Panc1 (cell line): ENCODE results near the gene WSCD2. TPM values are rescaled to one million over a fixed set of nuclear protein-coding genes. Genes with fewer than 3 reads are reported as not detected.

Experiments
- ATAC-seq: fragments of 200-7000 bp; cut with Tn5 transposase; 2 replicates; pipeline ENCODE4 v1.9.1; 2020; ENCODE audit warnings: mild to moderate bottlenecking, moderate library complexity
- BruUV-seq: library from RNA; stranded (reverse); fragments of 400-500 nt; replicated peaks from 2 replicates; lab custom pipeline; 2021; lab: Mats Ljungman, UMichigan
- CTCF ChIA-PET: fragments of 300-600 bp; sonication (Branson Sonifier 250); formaldehyde crosslinking; loops from one replicate; lab custom pipeline; 2022; ENCODE audit warnings: antibody characterized with exemption; lab: Charles Lee
- POLR2A ChIA-PET: fragments of 300-600 bp; sonication (Branson Sonifier 250); formaldehyde crosslinking; loops from one replicate; lab custom pipeline; 2022; ENCODE audit warnings: antibody characterized with exemption; lab: Charles Lee
- DNase-seq: peaks from one replicate; pipeline ENCODE4 v3.0.0-alpha.2; 2010; ENCODE audit warnings: low read depth, low spot score
- H3K27ac ChIP-seq: 2 replicates; pipeline ENCODE4 v1.5.1; 2011; ENCODE audit warnings: mild to moderate bottlenecking, low read length, inconsistent platforms
- H3K27me3 ChIP-seq: fragments of 200-500 bp; sonication (Bioruptor generic); 2 replicates; pipeline ENCODE4 v1.6.0; 2014; ENCODE audit warnings: low read length, inconsistent platforms; ENCODE audit not compliant: control insufficient read depth, insufficient read depth
- H3K36me3 ChIP-seq: fragments of 200-500 bp; sonication (Bioruptor generic); 2 replicates; pipeline ENCODE4 v1.5.1; 2014; ENCODE audit warnings: inconsistent platforms, mild to moderate bottlenecking, low read length, moderate library complexity; ENCODE audit not compliant: control insufficient read depth, insufficient read depth
- H3K4me1 ChIP-seq: 2 replicates; pipeline ENCODE4 v1.5.1; 2011; ENCODE audit warnings: inconsistent platforms, mild to moderate bottlenecking, low read length, moderate library complexity; ENCODE audit not compliant: control insufficient read depth, insufficient read depth
- H3K4me3 ChIP-seq, 2 experiments: 2 replicates each; pipeline ENCODE4 v1.5.1; 2011 to 2012; ENCODE audit warnings: low read depth in 2 of 2, low read length in 2 of 2, mild to moderate bottlenecking in 2 of 2, inconsistent platforms in 1 of 2, moderate library complexity in 1 of 2
- H3K9me3 ChIP-seq: fragments of 200-500 bp; sonication (Bioruptor generic); 2 replicates; pipeline ENCODE4 v1.5.1; 2014; ENCODE audit warnings: low read depth, mild to moderate bottlenecking, inconsistent platforms, low read length, moderate library complexity; ENCODE audit not compliant: control insufficient read depth, insufficient read depth
- POLR2AphosphoS5 ChIP-seq: IDR thresholded peaks from 2 replicates; pipeline ENCODE4 v1.6.1; 2012; ENCODE audit warnings: mild to moderate bottlenecking, low read depth, low read length, moderate library complexity
- SIN3A ChIP-seq: IDR thresholded peaks from 2 replicates; pipeline ENCODE4 v1.6.1; 2012; ENCODE audit warnings: low read depth, mild to moderate bottlenecking, low read length, moderate library complexity, borderline replicate concordance; ENCODE audit not compliant: insufficient read depth
- TCF7L2 ChIP-seq: IDR thresholded peaks from 2 replicates; pipeline ENCODE4 v1.6.1; 2011; ENCODE audit warnings: mild to moderate bottlenecking, low read depth, low read length, inconsistent platforms
- in situ Hi-C: cut with HindIII; loops from 2 replicates; pipeline ENCODE4 v1.10.0; 2016; ENCODE audit warnings: low sequenced_read_pairs, low pct_unique_long_range_greater_than_20kb
- intact Hi-C: fragments of 100-400 bp; cut with micrococcal nuclease; formaldehyde crosslinking; loops from one replicate; pipeline ENCODE4 v1.10.0; 2022; ENCODE audit not compliant: unreplicated experiment
- total RNA-seq: library from RNA; stranded (reverse); gene quantifications from one replicate; pipeline ENCODE4 v1.2.1, GENCODE V29; 2021; ENCODE audit not compliant: unreplicated experiment
- TF ChIP-seq, protein P1 (sequence below): fragments of 450-650 bp; IDR thresholded peaks from 2 replicates; pipeline ENCODE4 v1.5.1; 2017; ENCODE audit warnings: mild to moderate bottlenecking
- TF ChIP-seq, protein P2 (sequence below), 2 experiments: IDR thresholded peaks; 2 replicates each; pipeline ENCODE4 v1.6.1; 2011 to 2012; ENCODE audit warnings: low read depth in 2 of 2, control low read depth in 1 of 2, low read length in 1 of 2, mild to moderate bottlenecking in 1 of 2, moderate library complexity in 1 of 2; ENCODE audit not compliant: insufficient read depth in 1 of 2

Gene WSCD2
- total RNA-seq, 1 experiment from 2014 or later: 0.64 TPM

DNA sequence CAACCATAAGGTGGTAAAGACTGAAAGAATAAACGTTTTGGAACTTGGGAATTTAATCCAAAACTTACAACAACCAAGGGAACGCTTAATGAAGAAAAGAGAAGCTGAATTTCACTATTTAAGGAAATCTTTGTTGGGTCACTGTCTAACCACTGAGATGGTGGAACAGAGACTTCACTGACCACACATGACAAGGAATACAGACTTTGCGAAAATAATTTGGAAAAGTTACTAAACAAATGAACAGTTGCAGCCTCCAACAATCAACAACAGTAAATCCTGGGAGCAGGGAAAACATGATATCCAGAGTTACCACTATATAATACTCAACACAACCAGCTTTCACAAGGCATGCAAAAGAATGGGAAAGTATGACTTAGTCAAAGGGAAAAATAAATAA is 131.0 kb downstream of the WSCD2 start:
- TF ChIP-seq TCF7L2 (no peak), SIN3A (no peak), POLR2AphosphoS5 (no peak)
- TF ChIP-seq, protein P1, sequence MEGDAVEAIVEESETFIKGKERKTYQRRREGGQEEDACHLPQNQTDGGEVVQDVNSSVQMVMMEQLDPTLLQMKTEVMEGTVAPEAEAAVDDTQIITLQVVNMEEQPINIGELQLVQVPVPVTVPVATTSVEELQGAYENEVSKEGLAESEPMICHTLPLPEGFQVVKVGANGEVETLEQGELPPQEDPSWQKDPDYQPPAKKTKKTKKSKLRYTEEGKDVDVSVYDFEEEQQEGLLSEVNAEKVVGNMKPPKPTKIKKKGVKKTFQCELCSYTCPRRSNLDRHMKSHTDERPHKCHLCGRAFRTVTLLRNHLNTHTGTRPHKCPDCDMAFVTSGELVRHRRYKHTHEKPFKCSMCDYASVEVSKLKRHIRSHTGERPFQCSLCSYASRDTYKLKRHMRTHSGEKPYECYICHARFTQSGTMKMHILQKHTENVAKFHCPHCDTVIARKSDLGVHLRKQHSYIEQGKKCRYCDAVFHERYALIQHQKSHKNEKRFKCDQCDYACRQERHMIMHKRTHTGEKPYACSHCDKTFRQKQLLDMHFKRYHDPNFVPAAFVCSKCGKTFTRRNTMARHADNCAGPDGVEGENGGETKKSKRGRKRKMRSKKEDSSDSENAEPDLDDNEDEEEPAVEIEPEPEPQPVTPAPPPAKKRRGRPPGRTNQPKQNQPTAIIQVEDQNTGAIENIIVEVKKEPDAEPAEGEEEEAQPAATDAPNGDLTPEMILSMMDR: no peak
- TF ChIP-seq, protein P2, sequence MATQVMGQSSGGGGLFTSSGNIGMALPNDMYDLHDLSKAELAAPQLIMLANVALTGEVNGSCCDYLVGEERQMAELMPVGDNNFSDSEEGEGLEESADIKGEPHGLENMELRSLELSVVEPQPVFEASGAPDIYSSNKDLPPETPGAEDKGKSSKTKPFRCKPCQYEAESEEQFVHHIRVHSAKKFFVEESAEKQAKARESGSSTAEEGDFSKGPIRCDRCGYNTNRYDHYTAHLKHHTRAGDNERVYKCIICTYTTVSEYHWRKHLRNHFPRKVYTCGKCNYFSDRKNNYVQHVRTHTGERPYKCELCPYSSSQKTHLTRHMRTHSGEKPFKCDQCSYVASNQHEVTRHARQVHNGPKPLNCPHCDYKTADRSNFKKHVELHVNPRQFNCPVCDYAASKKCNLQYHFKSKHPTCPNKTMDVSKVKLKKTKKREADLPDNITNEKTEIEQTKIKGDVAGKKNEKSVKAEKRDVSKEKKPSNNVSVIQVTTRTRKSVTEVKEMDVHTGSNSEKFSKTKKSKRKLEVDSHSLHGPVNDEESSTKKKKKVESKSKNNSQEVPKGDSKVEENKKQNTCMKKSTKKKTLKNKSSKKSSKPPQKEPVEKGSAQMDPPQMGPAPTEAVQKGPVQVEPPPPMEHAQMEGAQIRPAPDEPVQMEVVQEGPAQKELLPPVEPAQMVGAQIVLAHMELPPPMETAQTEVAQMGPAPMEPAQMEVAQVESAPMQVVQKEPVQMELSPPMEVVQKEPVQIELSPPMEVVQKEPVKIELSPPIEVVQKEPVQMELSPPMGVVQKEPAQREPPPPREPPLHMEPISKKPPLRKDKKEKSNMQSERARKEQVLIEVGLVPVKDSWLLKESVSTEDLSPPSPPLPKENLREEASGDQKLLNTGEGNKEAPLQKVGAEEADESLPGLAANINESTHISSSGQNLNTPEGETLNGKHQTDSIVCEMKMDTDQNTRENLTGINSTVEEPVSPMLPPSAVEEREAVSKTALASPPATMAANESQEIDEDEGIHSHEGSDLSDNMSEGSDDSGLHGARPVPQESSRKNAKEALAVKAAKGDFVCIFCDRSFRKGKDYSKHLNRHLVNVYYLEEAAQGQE (IDR thresholded peaks at IDR 0.05; ENCODE audit: insufficient read depth in 1 of 2, low read depth in 2 of 2, low read length in 1 of 2): no peak
- Histone ChIP-seq H3K4me3 (no peak overlapping the region), H3K9me3 (peaks cover 11% of the 10 kb centered on the region), H3K27me3 (peaks cover 11% of the 10 kb centered on the region), H3K36me3 (no peaks in the 10 kb centered on the region), H3K4me1 (no peaks in the 10 kb centered on the region), H3K27ac (no peak overlapping the region)
- in situ Hi-C loops: no loop called here
- intact Hi-C loops: no loop called here
- POLR2A ChIA-PET: no interaction called here
- no TSS peak for BruUV-seq
- CTCF ChIA-PET: no interaction called here
- no peak for ATAC-seq
- DNase-seq: no peak

DNA sequence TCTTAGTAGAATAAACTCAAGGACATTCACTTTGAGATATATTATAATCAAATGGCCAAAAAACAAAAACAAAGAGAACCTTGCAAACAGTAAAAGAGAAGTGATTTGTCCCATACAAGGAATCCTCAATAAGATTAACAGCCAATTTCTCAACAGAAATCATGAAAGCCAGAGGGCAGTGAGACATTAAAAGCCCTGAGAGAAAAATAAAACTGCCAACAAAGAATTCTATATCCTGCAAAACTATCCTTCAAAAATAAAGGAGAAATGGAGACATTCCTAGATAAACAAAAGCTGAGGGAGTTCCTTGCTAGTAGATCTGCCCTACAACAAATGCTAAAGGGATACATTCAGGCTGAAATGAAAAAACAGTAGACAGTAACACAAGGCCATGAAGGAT is 131.9 kb downstream of the WSCD2 start:
- no peak for TF ChIP-seq SIN3A
- TF ChIP-seq POLR2AphosphoS5: no peak
- TF ChIP-seq, protein P2 (IDR thresholded peaks at IDR 0.05; ENCODE audit: insufficient read depth in 1 of 2, low read depth in 2 of 2, low read length in 1 of 2): no peak
- TF ChIP-seq TCF7L2: no peak
- TF ChIP-seq, protein P1: no peak
- DNase-seq (no peak), ATAC-seq (no peak)
- Histone ChIP-seq H3K36me3 (no peaks in the 10 kb centered on the region), H3K27ac (no peak overlapping the region), H3K27me3 (peaks cover 11% of the 10 kb centered on the region), H3K9me3 (peaks cover 11% of the 10 kb centered on the region), H3K4me1 (no peaks in the 10 kb centered on the region), H3K4me3 (no peak overlapping the region)
- ChIA-PET POLR2A (no interaction called here), CTCF (no interaction called here)
- intact Hi-C loops (no loop called here), in situ Hi-C loops (no loop called here)
- BruUV-seq: no TSS peak
